ENCODE measurements around the gene NOBOX. TPM values are rescaled to one million over a fixed set of nuclear protein-coding genes. Genes with fewer than 3 reads are reported as not detected.

NOBOX gene
- polyA plus RNA-seq, 1 donor (not counting 4 experiments of a cell fraction or from before 2014, with no cell fraction given), result not detected

GRCh38 chr7:144384555-144385245 is 18.8 kb downstream of the NOBOX start:
- Histone ChIP-seq H4K20me1 (ENCODE audit: control insufficient read depth, extremely low read depth, insufficient read depth, low read length) (no peaks in the 10 kb centered on the region), H3K9me3 (ENCODE audit: control insufficient read depth, low read depth, low read length) (no peaks in the 10 kb centered on the region), H3K9ac (ENCODE audit: control insufficient read depth, extremely low read depth, insufficient read depth, low read length) (peak overlapping the region; percentile 65), H3K27ac (ENCODE audit: control insufficient read depth, insufficient read depth, low read length) (peak overlapping the region; percentile 82), H3K79me2 (ENCODE audit: control insufficient read depth, insufficient read depth, low read length) (no peaks in the 10 kb centered on the region), H3K4me2 (ENCODE audit: control insufficient read depth, extremely low read depth, insufficient read depth, low read depth, low read length) (peak overlapping the region; percentile 77), H3K27me3 (ENCODE audit: control insufficient read depth, extremely low read depth, insufficient read depth, low read length) (no peaks in the 10 kb centered on the region), H2AFZ (ENCODE audit: control insufficient read depth, low read length) (peak overlapping the region; percentile 11), H3K4me3 (ENCODE audit: control insufficient read depth in 2 of 3, extremely low read depth in 1 of 3, insufficient read depth in 2 of 3, low read depth in 1 of 3, low read length in 3 of 3) (peak overlapping the region in 2 of 3 experiments; percentile 28 to 46), H3K4me1 (ENCODE audit: control insufficient read depth, extremely low read depth, insufficient read depth, low read length) (peaks cover 19% of the 10 kb centered on the region), H3K9me1 (ENCODE audit: control insufficient read depth, extremely low read depth, insufficient read depth, low read length) (no peaks in the 10 kb centered on the region), H3K36me3 (ENCODE audit: control insufficient read depth in 2 of 2, extremely low read depth in 1 of 2, insufficient read depth in 2 of 2, low read length in 2 of 2) (peaks cover under 1 to 6% of the 10 kb centered on the region in 2 experiments)
- peak; percentile 65 for FAIRE-seq
- dilution Hi-C loops (cut with MboI; ENCODE audit: extremely low pct_ligation_motif_present, low sequenced_read_pairs), result no loop called here
- no peak for DNase-seq (ENCODE audit: low read depth, low spot score)
- no peak for TF ChIP-seq CTCF (optimal IDR thresholded peaks at IDR 0.05 in 1 of 3, IDR thresholded peaks at IDR 0.05 in 1 of 3, conservative IDR thresholded peaks at IDR 0.05 in 1 of 3; ENCODE audit: extremely low read depth in 1 of 3, insufficient read depth in 2 of 3, low read length in 3 of 3)
- no peak for TF ChIP-seq EZH2 (IDR thresholded peaks at IDR 0.05; ENCODE audit: low read length)

DNA sequence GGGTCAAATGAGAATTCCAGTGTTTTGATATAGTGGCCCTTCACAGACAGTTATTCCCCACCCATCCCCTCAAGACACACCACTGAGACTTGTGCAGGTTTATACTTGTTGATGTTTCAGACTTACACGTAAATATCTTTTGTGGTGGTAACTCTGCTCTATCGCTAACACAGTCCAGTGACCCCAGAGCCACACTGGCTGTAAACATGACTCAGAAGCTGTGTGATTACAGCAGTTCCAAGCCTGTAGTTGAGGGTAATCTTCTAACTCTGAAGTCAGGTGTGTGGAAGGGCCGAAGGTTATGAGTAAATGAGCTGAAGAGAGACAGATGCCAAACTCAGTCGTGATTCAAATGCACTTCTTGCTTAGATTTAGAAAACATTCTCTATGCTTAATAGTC is 19.4 kb downstream of the NOBOX start:
- Histone ChIP-seq H3K9me1 (ENCODE audit: control insufficient read depth, extremely low read depth, insufficient read depth, low read length) (no peaks in the 10 kb centered on the region), H3K4me1 (ENCODE audit: control insufficient read depth, extremely low read depth, insufficient read depth, low read length) (peaks cover 19% of the 10 kb centered on the region), H3K4me2 (ENCODE audit: control insufficient read depth, extremely low read depth, insufficient read depth, low read depth, low read length) (peak overlapping the region; percentile 77), H3K9me3 (ENCODE audit: control insufficient read depth, low read depth, low read length) (no peaks in the 10 kb centered on the region), H3K36me3 (ENCODE audit: control insufficient read depth in 2 of 2, extremely low read depth in 1 of 2, insufficient read depth in 2 of 2, low read length in 2 of 2) (peaks cover 2 to 6% of the 10 kb centered on the region in 2 experiments), H2AFZ (ENCODE audit: control insufficient read depth, low read length) (peak overlapping the region; percentile 11), H3K79me2 (ENCODE audit: control insufficient read depth, insufficient read depth, low read length) (no peaks in the 10 kb centered on the region), H3K9ac (ENCODE audit: control insufficient read depth, extremely low read depth, insufficient read depth, low read length) (peak overlapping the region; percentile 65), H3K27ac (ENCODE audit: control insufficient read depth, insufficient read depth, low read length) (peak overlapping the region; percentile 82), H4K20me1 (ENCODE audit: control insufficient read depth, extremely low read depth, insufficient read depth, low read length) (no peaks in the 10 kb centered on the region), H3K4me3 (ENCODE audit: control insufficient read depth in 2 of 3, extremely low read depth in 1 of 3, insufficient read depth in 2 of 3, low read depth in 1 of 3, low read length in 3 of 3) (peak overlapping the region in 2 of 3 experiments; percentile 22 to 46), H3K27me3 (ENCODE audit: control insufficient read depth, extremely low read depth, insufficient read depth, low read length) (no peaks in the 10 kb centered on the region)
- TF ChIP-seq EZH2 (IDR thresholded peaks at IDR 0.05; ENCODE audit: low read length) (no peak), CTCF (optimal IDR thresholded peaks at IDR 0.05 in 1 of 3, IDR thresholded peaks at IDR 0.05 in 1 of 3, conservative IDR thresholded peaks at IDR 0.05 in 1 of 3; ENCODE audit: extremely low read depth in 1 of 3, insufficient read depth in 2 of 3, low read length in 3 of 3) (no peak)
- dilution Hi-C loops (cut with MboI; ENCODE audit: extremely low pct_ligation_motif_present, low sequenced_read_pairs), result no loop called here
- FAIRE-seq (peak; percentile 86), DNase-seq (ENCODE audit: low read depth, low spot score) (no peak)
